Lower lobe of right lung (tissue), 2 donors: ENCODE data around the gene ADRA1B. TPM values are rescaled to one million over a fixed set of nuclear protein-coding genes. Genes with fewer than 3 reads are reported as not detected.

Experiments used
- ATAC-seq, 2 donors: fragments of 200-7000 bp; cut with Tn5 transposase; one replicate each; pipeline ENCODE4 v1.9.1; 2020 to 2022; ENCODE audit warnings: mild to moderate bottlenecking in 2 of 2, moderate library complexity in 2 of 2
- DNase-seq: peaks from one replicate; pipeline ENCODE4 v3.0.0-alpha.2; 2020
- H3K27ac ChIP-seq: fragments of 200-600 bp; one replicate; pipeline ENCODE4 v1.8.0; 2022
- H3K27me3 ChIP-seq: fragments of 200-600 bp; one replicate; pipeline ENCODE4 v1.8.0; 2022; ENCODE audit warnings: low read depth
- H3K36me3 ChIP-seq: fragments of 200-600 bp; one replicate; pipeline ENCODE4 v1.8.0; 2022; ENCODE audit warnings: mild to moderate bottlenecking
- H3K4me1 ChIP-seq: fragments of 200-600 bp; one replicate; pipeline ENCODE4 v1.8.0; 2022
- H3K4me3 ChIP-seq: fragments of 200-600 bp; one replicate; pipeline ENCODE4 v1.8.0; 2022; ENCODE audit warnings: mild to moderate bottlenecking
- H3K9me3 ChIP-seq: fragments of 200-600 bp; one replicate; pipeline ENCODE4 v1.8.0; 2022
- intact Hi-C: fragments of 100-400 bp; cut with DNase I; formaldehyde crosslinking; loops from one replicate; pipeline ENCODE4 v1.11.0; 2022
- total RNA-seq: library from RNA; stranded (reverse); fragmentation: NEBNext Ultra II Directional; extraction: Animal tissue kit (Norgen Biotek cat#: 25700); gene quantifications from one replicate; pipeline ENCODE4 v1.2.1, GENCODE V29; 2021
- TF ChIP-seq, protein P1 (sequence below): fragments of 200-600 bp; IDR thresholded peaks from one replicate; pipeline ENCODE4 v1.8.0; 2022; ENCODE audit warnings: antibody characterized with exemption, mild to moderate bottlenecking
- donor health status: DM: no; HTN: yes; CAD: no; lungs with severe emphysema.

The ADRA1B gene
- total RNA-seq, 1 donor from 2014 or later = 3.8 TPM

DNA sequence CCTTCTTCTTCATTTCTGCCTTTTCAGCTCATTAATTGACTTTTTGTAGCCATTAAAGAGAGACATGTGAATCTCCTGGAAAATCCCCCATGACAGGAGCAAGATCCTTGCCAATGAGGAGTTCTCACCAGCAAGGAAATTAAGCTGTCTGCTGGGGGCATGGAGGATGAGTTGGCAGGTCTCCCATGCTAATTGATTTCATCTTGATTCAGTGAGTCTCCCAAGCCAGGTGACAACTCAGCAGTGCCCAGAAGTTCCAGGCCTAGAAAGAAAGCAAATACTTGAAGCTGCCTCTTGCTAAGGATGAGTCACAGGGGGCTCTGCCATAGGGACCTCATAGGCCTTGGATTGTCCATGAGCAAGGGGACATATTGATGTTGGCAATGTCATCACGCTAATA, 30.0 kb upstream of the ADRA1B start:
- ATAC-seq = no peak
- Histone ChIP-seq H3K36me3 (no peaks in the 10 kb centered on the region), H3K27ac (no peak overlapping the region), H3K9me3 (no peaks in the 10 kb centered on the region), H3K27me3 (no peaks in the 10 kb centered on the region), H3K4me1 (no peaks in the 10 kb centered on the region), H3K4me3 (no peak overlapping the region)
- TF ChIP-seq, protein P1, sequence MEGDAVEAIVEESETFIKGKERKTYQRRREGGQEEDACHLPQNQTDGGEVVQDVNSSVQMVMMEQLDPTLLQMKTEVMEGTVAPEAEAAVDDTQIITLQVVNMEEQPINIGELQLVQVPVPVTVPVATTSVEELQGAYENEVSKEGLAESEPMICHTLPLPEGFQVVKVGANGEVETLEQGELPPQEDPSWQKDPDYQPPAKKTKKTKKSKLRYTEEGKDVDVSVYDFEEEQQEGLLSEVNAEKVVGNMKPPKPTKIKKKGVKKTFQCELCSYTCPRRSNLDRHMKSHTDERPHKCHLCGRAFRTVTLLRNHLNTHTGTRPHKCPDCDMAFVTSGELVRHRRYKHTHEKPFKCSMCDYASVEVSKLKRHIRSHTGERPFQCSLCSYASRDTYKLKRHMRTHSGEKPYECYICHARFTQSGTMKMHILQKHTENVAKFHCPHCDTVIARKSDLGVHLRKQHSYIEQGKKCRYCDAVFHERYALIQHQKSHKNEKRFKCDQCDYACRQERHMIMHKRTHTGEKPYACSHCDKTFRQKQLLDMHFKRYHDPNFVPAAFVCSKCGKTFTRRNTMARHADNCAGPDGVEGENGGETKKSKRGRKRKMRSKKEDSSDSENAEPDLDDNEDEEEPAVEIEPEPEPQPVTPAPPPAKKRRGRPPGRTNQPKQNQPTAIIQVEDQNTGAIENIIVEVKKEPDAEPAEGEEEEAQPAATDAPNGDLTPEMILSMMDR = no peak
- intact Hi-C loops = no loop called here
- DNase-seq = no peak

DNA sequence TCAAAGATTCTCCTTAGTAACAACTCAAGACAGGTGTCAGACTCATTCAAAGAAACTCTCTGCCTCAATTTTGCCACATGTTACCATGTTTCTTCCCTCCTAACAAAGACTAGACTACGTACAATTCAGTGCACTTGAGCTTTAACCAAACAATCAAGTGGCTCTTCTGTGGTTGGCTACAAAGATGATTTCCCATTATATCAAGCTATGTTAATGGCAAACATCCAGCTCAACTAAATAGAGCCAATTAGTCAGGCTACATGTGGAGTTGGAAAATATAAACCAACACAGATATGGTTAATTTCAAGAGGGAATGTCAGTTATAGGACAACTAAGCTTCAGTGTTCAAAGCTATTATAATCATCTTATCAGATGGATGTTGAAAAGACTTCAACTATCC, 29.2 kb upstream of the ADRA1B start:
- intact Hi-C loops = no loop called here
- Histone ChIP-seq H3K4me3 (no peak overlapping the region), H3K4me1 (no peaks in the 10 kb centered on the region), H3K27me3 (no peaks in the 10 kb centered on the region), H3K9me3 (no peaks in the 10 kb centered on the region), H3K27ac (no peak overlapping the region), H3K36me3 (no peaks in the 10 kb centered on the region)
- TF ChIP-seq, protein P1 = no peak
- DNase-seq (no peak), ATAC-seq (no peak)

DNA sequence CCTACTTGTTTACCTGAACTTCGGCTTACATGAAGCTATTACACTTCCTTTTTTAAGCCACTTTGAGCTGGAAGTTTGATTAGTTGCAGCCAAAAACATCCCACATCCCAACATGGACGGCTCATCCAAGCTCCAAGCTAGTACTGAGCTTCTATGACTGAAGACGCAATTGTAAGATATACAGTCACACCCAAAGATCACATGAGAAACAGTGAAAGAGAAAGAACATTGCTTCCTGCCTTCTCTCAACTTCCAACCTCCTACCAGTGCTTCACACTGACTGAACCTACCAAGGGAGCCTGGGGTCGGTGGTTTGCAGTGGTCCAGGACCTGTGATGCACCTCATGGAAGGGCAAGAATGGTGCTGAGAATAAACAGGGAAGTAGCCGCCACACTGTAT, 27.4 kb upstream of the ADRA1B start:
- Histone ChIP-seq H3K36me3 (no peaks in the 10 kb centered on the region), H3K27ac (no peak overlapping the region), H3K9me3 (no peaks in the 10 kb centered on the region), H3K4me1 (no peaks in the 10 kb centered on the region), H3K4me3 (no peak overlapping the region), H3K27me3 (no peaks in the 10 kb centered on the region)
- TF ChIP-seq, protein P1 = no peak
- DNase-seq (no peak), ATAC-seq (no peak)
- intact Hi-C loops = no loop called here

DNA sequence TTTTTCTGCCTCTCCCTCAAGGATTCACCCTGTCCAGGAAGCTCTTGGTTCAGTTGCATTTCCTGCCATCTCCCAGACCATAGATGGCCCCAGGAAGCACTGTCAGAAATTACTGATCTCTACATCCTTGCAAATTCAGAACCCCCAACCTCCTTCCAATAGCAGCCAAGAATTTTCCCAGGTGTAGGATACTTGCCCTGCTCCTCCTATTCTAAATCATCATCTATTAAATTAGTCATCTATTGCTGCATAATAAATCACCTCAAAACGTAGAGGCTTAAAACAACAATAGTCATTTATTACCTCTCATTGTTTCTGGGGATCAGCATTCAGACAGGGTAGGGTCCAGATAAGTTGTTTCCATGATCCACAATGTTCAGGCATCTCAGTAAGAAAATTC, 26.1 kb upstream of the ADRA1B start:
- Histone ChIP-seq H3K27ac (no peak overlapping the region), H3K4me3 (no peak overlapping the region), H3K36me3 (no peaks in the 10 kb centered on the region), H3K9me3 (no peaks in the 10 kb centered on the region), H3K4me1 (no peaks in the 10 kb centered on the region), H3K27me3 (no peaks in the 10 kb centered on the region)
- TF ChIP-seq, protein P1 = no peak
- DNase-seq (no peak), ATAC-seq (no peak)
- intact Hi-C loops = no loop called here

DNA sequence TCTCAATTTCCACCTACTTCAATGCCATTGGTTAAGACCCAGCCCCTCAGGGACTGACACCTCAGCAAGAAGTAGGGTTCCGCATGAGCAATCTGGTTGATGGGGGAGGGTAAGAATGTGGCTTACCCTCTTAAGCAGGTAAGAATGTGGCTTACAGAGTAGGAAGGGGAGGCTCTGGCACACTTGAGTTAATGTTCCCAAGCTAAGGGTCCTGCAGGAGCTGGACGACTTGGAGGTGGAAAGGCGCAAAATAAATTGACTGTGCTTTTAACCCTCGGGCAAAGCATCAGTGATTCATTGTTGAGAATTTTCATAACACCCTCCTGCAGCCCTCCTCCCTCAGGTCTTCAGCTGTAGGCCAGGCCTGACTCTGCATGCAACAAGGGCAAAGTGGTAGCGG, 24.9 kb upstream of the ADRA1B start:
- Histone ChIP-seq H3K27me3 (peaks cover 6% of the 10 kb centered on the region), H3K9me3 (no peaks in the 10 kb centered on the region), H3K36me3 (no peaks in the 10 kb centered on the region), H3K27ac (no peak overlapping the region), H3K4me3 (no peak overlapping the region), H3K4me1 (no peaks in the 10 kb centered on the region)
- no peak for DNase-seq
- intact Hi-C loops = no loop called here
- TF ChIP-seq, protein P1 = no peak
- ATAC-seq = peak; percentile 54 to 84

DNA sequence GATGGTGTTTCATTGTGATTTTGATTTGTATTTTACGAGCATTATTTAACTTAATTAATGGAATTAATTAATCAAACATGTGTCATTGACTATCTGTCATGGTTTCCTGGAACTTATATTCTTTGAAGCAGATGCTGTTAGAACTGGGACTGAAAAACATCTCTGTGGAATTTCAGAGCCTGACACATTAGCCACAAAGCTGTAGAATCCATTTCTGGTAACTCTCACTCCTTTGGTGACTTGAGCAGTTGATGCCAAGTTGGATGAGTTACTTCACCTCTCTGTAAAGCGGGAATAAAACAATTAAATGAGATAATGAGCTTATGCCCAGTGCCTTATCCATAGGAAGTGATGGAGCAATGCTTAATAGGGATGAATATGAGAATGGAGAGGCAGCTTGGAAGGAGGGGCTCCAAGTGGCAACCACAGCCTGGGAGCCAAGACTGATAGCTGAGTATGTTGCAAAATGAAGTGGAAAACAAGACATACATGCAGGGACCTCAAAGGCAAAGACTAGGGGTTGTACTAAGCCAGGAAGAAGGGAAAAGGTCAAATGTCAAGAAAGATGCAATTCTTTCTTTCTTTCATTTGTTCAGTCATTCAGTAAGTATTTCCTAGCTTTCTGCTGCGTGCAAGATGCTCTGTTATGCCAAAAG, 23.1 kb upstream of the ADRA1B start:
- Histone ChIP-seq H3K27ac (no peak overlapping the region), H3K36me3 (no peaks in the 10 kb centered on the region), H3K4me1 (no peaks in the 10 kb centered on the region), H3K27me3 (peaks cover 6% of the 10 kb centered on the region), H3K9me3 (no peaks in the 10 kb centered on the region), H3K4me3 (no peak overlapping the region)
- no peak for ATAC-seq
- intact Hi-C loops = no loop called here
- DNase-seq = no peak
- TF ChIP-seq, protein P1 = no peak
